Left kidney (tissue), 2 donors: Measurements from ENCODE around the gene TTC39B. TPM values are rescaled to one million over a fixed set of nuclear protein-coding genes. Genes with fewer than 3 reads are reported as not detected.

ENCODE experiments used
- DNase-seq: peaks from one replicate; pipeline ENCODE4 v3.0.0-alpha.2; 2013
- polyA plus RNA-seq: library from polyadenylated mRNA; unstranded; fragments of 120-200 nt; gene quantifications from one replicate; pipeline ENCODE4 v1.2.1, GENCODE V29; 2013; ENCODE audit not compliant: insufficient read length

The TTC39B gene
- polyA plus RNA-seq, 1 donor: 11.9 TPM

- no peak for DNase-seq
Observed at GRCh38 chr9:15227491-15227890, 79.5 kb downstream of the TTC39B start.

GRCh38 chr9:15225564-15226126 is 81.4 kb downstream of the TTC39B start:
- no peak for DNase-seq

- DNase-seq: no peak
Observed at GRCh38 chr9:15222313-15222712, 84.7 kb downstream of the TTC39B start.

GRCh38 chr9:15221746-15222145 is 85.3 kb downstream of the TTC39B start:
- DNase-seq: no peak

- DNase-seq: no peak
Observed at GRCh38 chr9:15220658-15221318, 86.2 kb downstream of the TTC39B start.

- no peak for DNase-seq
Observed at GRCh38 chr9:15219546-15219945, 87.5 kb downstream of the TTC39B start.

- DNase-seq: no peak
Observed at GRCh38 chr9:15218994-15219393, 88.0 kb downstream of the TTC39B start.

- DNase-seq: no peak
Observed at GRCh38 chr9:15213249-15213648, 93.8 kb downstream of the TTC39B start.

GRCh38 chr9:15211815-15212495 is 95.1 kb downstream of the TTC39B start:
- DNase-seq: no peak

GRCh38 chr9:15211160-15211814 is 95.7 kb downstream of the TTC39B start:
- DNase-seq: peak; percentile 82

GRCh38 chr9:15206903-15207696 is 99.9 kb downstream of the TTC39B start:
- DNase-seq: no peak

GRCh38 chr9:15205632-15206420 is 101.2 kb downstream of the TTC39B start:
- no peak for DNase-seq

GRCh38 chr9:15203581-15203980 is 103.4 kb downstream of the TTC39B start:
- no peak for DNase-seq

- no peak for DNase-seq
Observed at GRCh38 chr9:15200111-15200510, 106.9 kb downstream of the TTC39B start.

- no peak for DNase-seq
Observed at GRCh38 chr9:15192856-15193255, 114.2 kb downstream of the TTC39B start.

GRCh38 chr9:15191378-15191777 is 115.6 kb downstream of the TTC39B start:
- DNase-seq: no peak

GRCh38 chr9:15189481-15189880 is 117.5 kb downstream of the TTC39B start:
- DNase-seq: peak; percentile 39

GRCh38 chr9:15187589-15187988 is 119.4 kb downstream of the TTC39B start:
- no peak for DNase-seq

GRCh38 chr9:15182730-15183129 is 124.3 kb downstream of the TTC39B start:
- no peak for DNase-seq

GRCh38 chr9:15182101-15182551 is 124.9 kb downstream of the TTC39B start:
- no peak for DNase-seq

- DNase-seq: no peak
Observed at GRCh38 chr9:15180124-15180523, 126.9 kb downstream of the TTC39B start.
